Colonic mucosa (tissue), 4 donors: ENCODE data around the gene CALCOCO1. TPM values are rescaled to one million over a fixed set of nuclear protein-coding genes. Genes with fewer than 3 reads are reported as not detected.
"Not testable (repeated sequence)": the region's sequence is repeated elsewhere in the genome, so short reads cannot be mapped to it uniquely, and the experiment has no call there.

ENCODE experiments used
- DNase-seq: peaks from one replicate; pipeline ENCODE4 v3.0.0-alpha.2; 2020
- H3K27ac ChIP-seq: fragments of 200-600 bp; one replicate; pipeline ENCODE4 v1.8.0; 2021
- H3K27me3 ChIP-seq: fragments of 200-600 bp; one replicate; pipeline ENCODE4 v1.8.0; 2021
- H3K36me3 ChIP-seq: fragments of 200-600 bp; one replicate; pipeline ENCODE4 v1.8.0; 2021
- H3K4me1 ChIP-seq: fragments of 200-600 bp; one replicate; pipeline ENCODE4 v1.8.0; 2021; ENCODE audit warnings: mild to moderate bottlenecking
- H3K4me3 ChIP-seq: fragments of 200-600 bp; one replicate; pipeline ENCODE4 v1.8.0; 2021
- H3K9ac ChIP-seq, 2 donors: one replicate each; pipeline ENCODE4 v1.7.0; 2013; ENCODE audit warnings: control low read depth in 2 of 2, low read depth in 2 of 2, low read length in 2 of 2
- H3K9me3 ChIP-seq: fragments of 200-600 bp; one replicate; pipeline ENCODE4 v1.8.0; 2021
- CTCF ChIP-seq: fragments of 200-600 bp; IDR thresholded peaks from one replicate; pipeline ENCODE4 v1.8.0; 2022; ENCODE audit warnings: antibody characterized with exemption, mild to moderate bottlenecking
- intact Hi-C: fragments of 100-400 bp; cut with DNase I; formaldehyde crosslinking; loops from one replicate; pipeline ENCODE4 v1.14.1; 2022
- total RNA-seq, 2 donors: library from RNA; stranded (reverse); fragmentation: NEBNext Ultra II Directional in 1 of 2; extraction: Animal tissue kit (Norgen Biotek cat#: 25700) in 1 of 2; gene quantifications; one replicate each; pipeline ENCODE4 v1.2.1, GENCODE V29; 2021
- donor health status: healthy.
- donor health status: DM: no; HTN: no; CAD: no.
- donor health status: DM: no; HTN: no; CAD: no.

The CALCOCO1 gene
- total RNA-seq, 2 donors from 2014 or later = 36.0 to 64.5 TPM

- Histone ChIP-seq H3K27me3 (peaks cover 16% of the 10 kb centered on the region), H3K36me3 (no peaks in the 10 kb centered on the region), H3K4me3 (no peak overlapping the region), H3K27ac (no peak overlapping the region), H3K9ac (no peak overlapping the region), H3K4me1 (no peaks in the 10 kb centered on the region), H3K9me3 (no peaks in the 10 kb centered on the region)
- TF ChIP-seq CTCF = no peak
- intact Hi-C loops = no loop called here
- DNase-seq = no peak
Observed at GRCh38 chr12:53766881-53767280, 39.6 kb upstream of the CALCOCO1 start.

GRCh38 chr12:53765891-53766290, 38.6 kb upstream of the CALCOCO1 start:
- peaks cover 16% of the 10 kb centered on the region for H3K27me3 ChIP-seq
- intact Hi-C loops = no loop called here
- TF ChIP-seq CTCF = no peak

GRCh38 chr12:53764615-53765014, 37.4 kb upstream of the CALCOCO1 start:
- no peak overlapping the region for H3K4me3 ChIP-seq
- no peak for DNase-seq
- peaks cover 16% of the 10 kb centered on the region for H3K27me3 ChIP-seq
- no peaks in the 10 kb centered on the region for H3K4me1 ChIP-seq
- no peaks in the 10 kb centered on the region for H3K36me3 ChIP-seq
- no peak overlapping the region for H3K27ac ChIP-seq
- H3K9me3 ChIP-seq = no peaks in the 10 kb centered on the region
- no peak overlapping the region for H3K9ac ChIP-seq
- TF ChIP-seq CTCF = no peak
- intact Hi-C loops = no loop called here

More at GRCh38 chr12:53765891-53766290, 38.6 kb upstream of the CALCOCO1 start:
- no peak overlapping the region for H3K4me3 ChIP-seq
- DNase-seq = no peak
- H3K27ac ChIP-seq = no peak overlapping the region
- H3K9me3 ChIP-seq = no peaks in the 10 kb centered on the region
- no peak overlapping the region for H3K9ac ChIP-seq
- H3K36me3 ChIP-seq = no peaks in the 10 kb centered on the region
- H3K4me1 ChIP-seq = no peaks in the 10 kb centered on the region

GRCh38 chr12:53762793-53763192, 35.5 kb upstream of the CALCOCO1 start:
- H3K36me3 ChIP-seq, H3K4me3 ChIP-seq, H3K9ac ChIP-seq, H3K4me1 ChIP-seq, H3K9me3 ChIP-seq, H3K27ac ChIP-seq, intact Hi-C loops, DNase-seq: not testable (repeated sequence)
- H3K27me3 ChIP-seq = peaks cover 16% of the 10 kb centered on the region

- intact Hi-C loops = no loop called here
- no peaks in the 10 kb centered on the region for H3K9me3 ChIP-seq
- no peaks in the 10 kb centered on the region for H3K36me3 ChIP-seq
- H3K4me1 ChIP-seq = no peaks in the 10 kb centered on the region
- no peak overlapping the region for H3K4me3 ChIP-seq
- no peak overlapping the region for H3K9ac ChIP-seq
- no peak for DNase-seq
- H3K27me3 ChIP-seq = peaks cover 6% of the 10 kb centered on the region
- H3K27ac ChIP-seq = no peak overlapping the region
- no peak for TF ChIP-seq CTCF
Observed at GRCh38 chr12:53761306-53761705, 34.1 kb upstream of the CALCOCO1 start.

GRCh38 chr12:53759261-53759660, 32.0 kb upstream of the CALCOCO1 start:
- Histone ChIP-seq H3K9me3 (no peaks in the 10 kb centered on the region), H3K36me3 (no peaks in the 10 kb centered on the region), H3K4me1 (no peaks in the 10 kb centered on the region), H3K4me3 (no peak overlapping the region), H3K9ac (no peak overlapping the region), H3K27me3 (peaks cover 7% of the 10 kb centered on the region), H3K27ac (no peak overlapping the region)
- intact Hi-C loops = no loop called here
- no peak for DNase-seq
- no peak for TF ChIP-seq CTCF
